Type B pancreatic cell (in vitro differentiated cells): ENCODE data around the gene GNB5. TPM values are rescaled to one million over a fixed set of nuclear protein-coding genes. Genes with fewer than 3 reads are reported as not detected.

Experiments used
- DNase-seq: peaks from one replicate; pipeline ENCODE4 v3.0.0; 2021; ENCODE audit warnings: mixed read lengths; ENCODE audit not compliant: unreplicated experiment; ENCODE audit errors: extremely low spot score
- H3K27ac Mint-ChIP-seq: 2 replicates; pipeline ENCODE4 v1.8.0; 2021; ENCODE audit warnings: mild to moderate bottlenecking, mixed read lengths
- H3K27me3 Mint-ChIP-seq: 2 replicates; pipeline ENCODE4 v1.8.0; 2021; ENCODE audit warnings: mixed read lengths
- H3K36me3 Mint-ChIP-seq: 2 replicates; pipeline ENCODE4 v1.8.0; 2021; ENCODE audit warnings: mixed read lengths
- H3K4me1 Mint-ChIP-seq: one replicate; pipeline ENCODE4 v1.8.0; 2021; ENCODE audit warnings: mixed read lengths; ENCODE audit not compliant: unreplicated experiment
- H3K4me3 Mint-ChIP-seq: 2 replicates; pipeline ENCODE4 v1.8.0; 2021; ENCODE audit warnings: mild to moderate bottlenecking, mixed read lengths
- H3K9me3 Mint-ChIP-seq: 2 replicates; pipeline ENCODE4 v1.8.0; 2021; ENCODE audit warnings: mixed read lengths
- total RNA-seq: library from RNA; stranded (reverse); gene quantifications from 2 replicates; pipeline ENCODE4 v1.2.1, GENCODE V29; 2021; ENCODE audit warnings: low replicate concordance
- TF ChIP-seq, protein P1 (sequence below): fragments of 200-600 bp; sonication (generic); conservative IDR thresholded peaks from 2 replicates; pipeline ENCODE4 v1.5.0; 2021; ENCODE audit warnings: antibody characterized with exemption, mild to moderate bottlenecking

The GNB5 gene
- total RNA-seq, 1 donor from 2014 or later, result 19.9 TPM

DNA sequence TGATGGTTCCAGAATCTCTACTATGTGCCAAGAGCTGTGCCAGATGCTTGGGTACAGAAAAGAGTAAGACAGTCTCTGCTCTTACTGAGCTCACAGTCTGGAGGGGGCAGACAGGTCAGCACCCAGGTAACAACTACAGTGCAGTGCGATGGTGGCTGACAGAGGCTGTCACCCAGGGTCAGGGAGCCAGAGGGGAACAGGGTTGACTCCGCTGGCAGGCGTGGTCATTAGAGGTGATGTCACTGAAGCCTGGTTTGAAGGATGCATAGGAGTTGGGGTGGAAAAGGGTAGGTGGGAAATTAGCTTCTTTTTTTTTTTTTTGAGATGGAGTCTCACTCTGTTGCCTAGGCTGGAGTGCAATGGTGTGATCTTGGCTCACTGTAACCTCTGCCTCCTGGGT, 31.5 kb downstream of the GNB5 start:
- H3K27ac Mint-ChIP-seq, result no peak overlapping the region
- no peaks in the 10 kb centered on the region for H3K9me3 Mint-ChIP-seq
- H3K27me3 Mint-ChIP-seq, result no peaks in the 10 kb centered on the region
- H3K4me1 Mint-ChIP-seq, result no peaks in the 10 kb centered on the region
- TF ChIP-seq, protein P1, sequence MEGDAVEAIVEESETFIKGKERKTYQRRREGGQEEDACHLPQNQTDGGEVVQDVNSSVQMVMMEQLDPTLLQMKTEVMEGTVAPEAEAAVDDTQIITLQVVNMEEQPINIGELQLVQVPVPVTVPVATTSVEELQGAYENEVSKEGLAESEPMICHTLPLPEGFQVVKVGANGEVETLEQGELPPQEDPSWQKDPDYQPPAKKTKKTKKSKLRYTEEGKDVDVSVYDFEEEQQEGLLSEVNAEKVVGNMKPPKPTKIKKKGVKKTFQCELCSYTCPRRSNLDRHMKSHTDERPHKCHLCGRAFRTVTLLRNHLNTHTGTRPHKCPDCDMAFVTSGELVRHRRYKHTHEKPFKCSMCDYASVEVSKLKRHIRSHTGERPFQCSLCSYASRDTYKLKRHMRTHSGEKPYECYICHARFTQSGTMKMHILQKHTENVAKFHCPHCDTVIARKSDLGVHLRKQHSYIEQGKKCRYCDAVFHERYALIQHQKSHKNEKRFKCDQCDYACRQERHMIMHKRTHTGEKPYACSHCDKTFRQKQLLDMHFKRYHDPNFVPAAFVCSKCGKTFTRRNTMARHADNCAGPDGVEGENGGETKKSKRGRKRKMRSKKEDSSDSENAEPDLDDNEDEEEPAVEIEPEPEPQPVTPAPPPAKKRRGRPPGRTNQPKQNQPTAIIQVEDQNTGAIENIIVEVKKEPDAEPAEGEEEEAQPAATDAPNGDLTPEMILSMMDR, result no peak
- DNase-seq, result no peak
- H3K4me3 Mint-ChIP-seq, result no peak overlapping the region
- peaks cover 8% of the 10 kb centered on the region for H3K36me3 Mint-ChIP-seq

DNA sequence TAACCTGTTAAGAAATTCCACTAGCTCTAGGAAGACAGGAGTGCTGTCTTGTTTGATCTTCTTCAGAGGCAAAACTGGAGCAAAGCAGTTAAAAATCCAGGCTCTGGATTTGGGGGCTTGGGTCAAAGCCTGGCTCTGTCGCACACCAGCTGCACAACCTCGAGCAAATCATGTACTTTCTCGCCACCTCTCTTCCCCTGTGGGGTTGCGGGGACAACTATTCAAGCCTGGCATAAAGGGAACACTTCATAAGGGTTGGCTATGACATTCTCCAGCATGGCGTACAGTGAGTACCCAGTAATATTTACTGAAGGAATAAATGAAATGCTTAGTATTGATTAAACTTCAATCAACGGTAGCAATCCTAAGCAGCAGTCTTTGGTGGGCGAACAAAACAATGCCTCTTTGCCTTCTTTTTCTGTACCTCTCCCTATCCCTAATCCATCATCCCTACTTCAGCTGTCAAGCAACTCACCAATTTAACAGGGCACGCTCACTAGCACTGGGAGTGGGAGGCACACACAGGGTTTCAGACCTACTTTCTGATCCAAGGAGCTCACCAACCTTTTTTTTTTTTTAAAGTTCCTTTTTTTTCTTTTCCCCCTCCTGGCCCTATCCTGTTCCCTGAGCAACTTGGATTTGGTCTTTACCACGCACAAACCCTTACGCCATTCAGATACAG, 33.0 kb downstream of the GNB5 start:
- Mint-ChIP-seq H3K4me1 (no peaks in the 10 kb centered on the region), H3K9me3 (no peaks in the 10 kb centered on the region), H3K36me3 (peaks cover 8% of the 10 kb centered on the region), H3K4me3 (no peak overlapping the region), H3K27me3 (no peaks in the 10 kb centered on the region), H3K27ac (no peak overlapping the region)
- TF ChIP-seq, protein P1, result no peak
- no peak for DNase-seq

DNA sequence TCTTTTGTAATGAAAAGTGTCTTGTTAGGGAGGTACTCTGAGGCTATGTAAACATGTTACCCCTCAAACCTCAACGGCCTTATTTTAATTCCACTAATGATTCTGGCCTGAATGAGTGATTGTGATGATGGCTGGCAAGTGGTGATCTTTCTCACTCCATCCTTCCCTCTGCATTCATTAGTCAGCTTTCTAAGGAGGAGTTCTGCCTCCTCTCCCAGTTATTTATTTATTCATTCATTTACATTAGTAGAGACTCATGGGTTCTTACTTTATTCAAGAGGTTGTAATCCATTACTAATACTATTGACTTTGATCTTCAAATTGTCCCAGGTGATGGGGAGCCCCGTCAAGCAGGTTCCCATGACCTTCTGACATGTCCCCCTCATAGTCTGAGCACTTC, 35.3 kb downstream of the GNB5 start:
- H3K27ac Mint-ChIP-seq, result no peak overlapping the region
- no peak overlapping the region for H3K4me3 Mint-ChIP-seq
- DNase-seq, result no peak
- no peaks in the 10 kb centered on the region for H3K9me3 Mint-ChIP-seq
- H3K4me1 Mint-ChIP-seq, result no peaks in the 10 kb centered on the region
- TF ChIP-seq, protein P1, result no peak
- peaks cover 5% of the 10 kb centered on the region for H3K36me3 Mint-ChIP-seq
- no peaks in the 10 kb centered on the region for H3K27me3 Mint-ChIP-seq

DNA sequence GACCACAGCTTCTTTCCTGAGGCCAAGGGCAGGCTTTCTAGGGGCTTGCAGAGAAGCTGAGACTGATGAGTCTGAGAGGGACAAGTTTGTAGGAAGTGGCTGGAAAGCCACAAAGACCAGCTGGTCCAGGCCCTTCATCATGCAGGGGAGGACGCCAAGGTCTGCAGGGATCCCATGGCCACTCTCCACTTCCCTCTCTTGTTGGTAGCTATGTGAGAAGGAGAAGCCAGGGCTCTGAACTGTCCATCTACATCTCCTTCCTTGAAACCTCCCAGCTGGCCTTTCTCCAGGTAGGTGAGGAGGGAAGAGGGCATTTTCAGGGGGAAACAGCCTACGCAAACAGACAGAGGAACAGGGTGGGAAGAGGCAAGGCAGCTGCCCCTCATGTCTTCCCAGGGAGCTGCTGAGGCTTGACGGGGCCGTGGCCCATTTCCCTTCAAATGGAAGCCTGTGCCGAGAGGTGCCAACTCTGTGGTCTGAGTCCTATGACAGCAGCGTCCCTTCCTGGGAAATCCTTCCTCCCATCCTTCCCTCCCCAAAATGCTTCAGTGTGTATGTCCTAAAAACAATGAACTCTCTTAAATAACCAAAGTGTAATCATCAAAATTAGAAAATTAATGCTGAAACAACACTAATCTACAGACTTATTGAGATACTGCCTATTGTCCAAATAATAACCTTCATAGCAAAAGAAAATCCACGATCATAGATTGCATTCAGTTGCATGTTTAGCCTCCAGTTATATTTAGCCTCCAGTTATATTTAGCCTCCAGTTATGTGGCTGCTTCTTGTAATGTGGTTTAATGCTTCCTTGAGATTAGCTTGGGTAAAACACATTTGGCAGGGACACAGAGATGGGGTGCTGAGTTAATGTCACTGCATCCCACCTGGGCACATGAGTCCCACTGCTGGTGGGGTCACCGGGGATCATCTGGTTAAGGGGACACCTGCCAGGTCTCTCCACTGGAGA, 36.0 kb downstream of the GNB5 start:
- Mint-ChIP-seq H3K27ac (no peak overlapping the region), H3K9me3 (no peaks in the 10 kb centered on the region), H3K4me1 (no peaks in the 10 kb centered on the region), H3K27me3 (no peaks in the 10 kb centered on the region), H3K36me3 (peaks cover 4% of the 10 kb centered on the region), H3K4me3 (no peak overlapping the region)
- no peak for DNase-seq
- TF ChIP-seq, protein P1, result no peak

DNA sequence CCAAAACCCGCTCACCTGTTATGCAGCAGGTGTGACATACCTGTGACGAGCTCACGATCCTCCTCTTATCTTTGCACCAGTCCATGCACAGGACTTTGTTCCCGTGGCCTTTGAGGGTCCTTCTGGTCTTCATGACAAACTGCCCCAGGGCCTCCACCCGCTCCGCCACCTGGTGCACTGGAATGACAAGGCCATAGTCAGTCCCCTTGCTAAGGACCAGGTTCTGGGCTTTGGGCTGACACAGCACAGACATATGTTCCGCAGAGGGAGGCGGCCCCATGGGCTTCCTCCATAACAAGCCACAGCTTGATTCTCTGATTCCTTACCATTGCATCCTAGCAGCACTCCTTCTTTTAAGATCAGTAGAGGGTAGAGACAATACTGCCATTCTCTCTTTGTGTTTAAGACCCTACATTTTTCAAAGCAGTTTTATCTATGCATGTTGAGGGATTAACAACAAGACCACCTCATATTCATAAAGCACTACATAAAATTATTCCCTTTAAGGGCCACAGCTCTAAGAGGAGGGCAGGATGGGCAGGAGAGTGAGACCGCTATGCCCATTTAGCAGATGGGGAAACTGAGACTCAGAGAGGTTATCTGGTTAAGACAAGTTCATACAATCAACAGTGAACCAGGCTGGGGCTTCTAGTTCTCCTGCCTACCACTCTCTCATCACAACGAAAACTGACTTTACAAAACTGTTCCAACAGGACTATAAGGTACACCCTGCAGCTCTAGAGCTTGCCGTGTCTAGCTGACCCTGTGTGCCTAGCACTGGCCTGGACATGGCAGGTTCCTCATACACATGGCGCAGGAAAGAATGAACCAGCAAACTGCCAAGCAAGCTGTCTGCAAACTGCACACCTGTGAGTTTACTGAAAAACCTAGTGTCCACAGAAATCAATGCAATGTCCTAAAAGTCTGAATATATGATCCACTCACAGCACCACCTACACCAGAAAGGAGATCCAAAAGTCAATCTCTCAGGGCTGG, 37.0 kb downstream of the GNB5 start:
- Mint-ChIP-seq H3K27me3 (no peaks in the 10 kb centered on the region), H3K4me1 (no peaks in the 10 kb centered on the region), H3K4me3 (no peak overlapping the region), H3K27ac (no peak overlapping the region), H3K9me3 (no peaks in the 10 kb centered on the region), H3K36me3 (peaks cover 4% of the 10 kb centered on the region)
- DNase-seq, result no peak
- TF ChIP-seq, protein P1, result no peak
